T-helper 22 cell (primary cell): ENCODE results near the gene IQSEC3.

Experiments
- DNase-seq: peaks from one replicate; pipeline ENCODE4 v3.0.0-alpha.2; 2020; ENCODE audit warnings: low read depth

The IQSEC3 gene

DNA sequence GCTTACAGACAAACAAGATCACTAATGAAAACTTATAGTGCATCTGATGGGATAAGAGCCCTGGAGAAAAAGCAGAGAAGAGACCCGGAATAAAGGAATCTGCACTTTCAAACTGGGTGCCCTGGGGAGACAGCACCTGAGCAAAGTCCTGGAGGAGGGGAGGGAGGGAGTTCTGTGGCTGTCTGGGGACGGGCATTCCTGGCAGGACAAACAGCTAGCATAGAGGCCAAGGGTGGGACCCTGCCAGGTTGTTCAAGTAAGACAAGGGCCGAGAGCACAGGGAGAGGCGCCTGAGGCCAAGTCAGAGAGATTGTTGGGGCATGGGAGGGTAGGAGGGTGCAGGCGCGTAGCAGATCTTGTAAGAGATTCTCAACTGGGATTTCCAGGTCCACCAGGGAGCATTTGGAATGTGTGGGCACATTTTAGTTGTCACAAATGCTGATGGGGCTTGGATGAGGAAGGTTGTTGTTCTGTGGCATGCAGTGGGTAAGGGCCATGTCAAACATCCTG lies 14.2 kb downstream of the IQSEC3 start:
- DNase-seq: no peak

GRCh38 chr12:82740-83139 lies 16.2 kb downstream of the IQSEC3 start:
- DNase-seq: no peak

GRCh38 chr12:84056-84455 lies 17.5 kb downstream of the IQSEC3 start:
- DNase-seq: no peak

DNA sequence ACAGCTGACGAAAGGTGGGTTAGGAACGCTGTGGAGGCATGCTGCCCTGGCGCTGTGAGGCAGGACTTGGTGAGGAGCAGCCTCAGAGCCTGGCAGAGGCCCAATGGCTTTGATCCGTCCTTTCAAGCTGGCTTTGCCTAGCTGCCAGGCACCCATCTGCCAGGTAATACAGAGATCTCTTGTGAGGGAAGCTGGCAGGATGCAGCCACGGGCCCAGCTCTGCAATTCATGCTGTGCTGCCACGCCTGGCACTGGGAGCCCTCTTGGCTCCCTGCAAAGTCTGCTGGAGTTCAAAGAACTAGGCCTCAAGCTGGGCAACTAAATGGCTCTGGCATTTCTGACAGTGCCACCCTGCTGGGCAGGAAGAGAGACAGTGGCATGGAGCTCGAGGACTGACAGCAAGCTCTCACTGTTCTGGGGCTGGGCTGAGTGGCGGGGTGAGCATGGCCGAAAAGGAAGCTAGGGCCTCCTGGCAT lies 18.7 kb downstream of the IQSEC3 start:
- DNase-seq: no peak

DNA sequence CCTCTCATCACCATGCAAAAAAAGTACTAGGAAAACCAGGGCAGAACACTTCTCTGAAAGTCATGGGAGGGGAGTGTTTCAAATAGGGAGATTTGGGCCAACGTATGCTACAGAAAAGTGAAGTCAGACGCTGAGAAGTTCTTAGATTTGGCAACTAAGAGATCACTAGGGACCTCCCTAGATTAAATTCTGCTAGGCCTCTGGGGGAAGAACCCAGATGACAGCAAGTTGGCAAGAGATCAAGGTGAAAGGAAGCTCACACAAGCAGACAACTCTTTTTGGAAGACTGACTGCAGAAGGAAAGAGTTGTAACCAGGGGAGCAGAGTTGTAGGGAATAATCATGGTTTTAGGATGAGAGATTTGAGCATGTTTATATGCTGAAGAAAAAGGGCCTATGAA lies 20.7 kb downstream of the IQSEC3 start:
- DNase-seq: no peak

DNA sequence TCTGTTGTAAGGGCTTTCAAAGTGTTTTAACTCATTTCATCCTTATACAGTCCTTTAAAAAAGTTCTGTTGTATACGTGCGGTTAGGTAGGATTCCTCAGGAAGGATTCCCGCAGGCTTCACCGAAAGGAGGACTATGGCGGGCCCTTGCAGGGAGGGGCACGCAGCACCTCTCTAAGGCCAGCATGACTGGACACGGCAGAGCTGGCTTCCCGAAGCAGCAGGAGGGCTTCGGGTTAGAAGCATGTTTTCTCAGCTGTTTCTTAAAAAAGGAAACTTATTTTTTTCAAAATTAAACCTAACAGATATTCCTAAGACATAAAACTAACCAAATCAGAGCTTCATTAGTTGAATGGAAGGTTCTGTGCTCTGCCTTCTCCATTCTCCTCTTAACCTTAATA lies 21.3 kb downstream of the IQSEC3 start:
- DNase-seq: no peak

- no peak for DNase-seq
Measured at GRCh38 chr12:89653-90052, 23.1 kb downstream of the IQSEC3 start.

DNA sequence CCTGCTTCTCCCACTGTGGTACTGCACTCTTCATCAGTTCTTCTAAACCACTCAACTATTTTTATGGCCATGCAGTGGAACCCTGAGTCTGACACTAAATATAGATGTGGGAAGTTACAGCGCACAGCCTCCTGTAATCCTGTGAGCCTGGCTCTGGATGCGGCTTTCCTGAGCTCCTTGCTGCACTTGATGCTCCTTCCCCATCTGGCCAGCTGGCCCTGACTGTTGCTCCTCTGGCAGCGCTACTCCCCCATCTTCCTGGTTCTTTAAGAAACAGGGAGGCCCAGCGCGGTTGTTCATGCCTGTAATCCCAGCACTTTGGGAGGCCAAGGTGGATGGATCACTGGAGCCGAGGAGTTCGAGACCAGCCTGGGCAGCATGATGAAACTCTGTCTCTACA lies 24.6 kb downstream of the IQSEC3 start:
- no peak for DNase-seq

DNA sequence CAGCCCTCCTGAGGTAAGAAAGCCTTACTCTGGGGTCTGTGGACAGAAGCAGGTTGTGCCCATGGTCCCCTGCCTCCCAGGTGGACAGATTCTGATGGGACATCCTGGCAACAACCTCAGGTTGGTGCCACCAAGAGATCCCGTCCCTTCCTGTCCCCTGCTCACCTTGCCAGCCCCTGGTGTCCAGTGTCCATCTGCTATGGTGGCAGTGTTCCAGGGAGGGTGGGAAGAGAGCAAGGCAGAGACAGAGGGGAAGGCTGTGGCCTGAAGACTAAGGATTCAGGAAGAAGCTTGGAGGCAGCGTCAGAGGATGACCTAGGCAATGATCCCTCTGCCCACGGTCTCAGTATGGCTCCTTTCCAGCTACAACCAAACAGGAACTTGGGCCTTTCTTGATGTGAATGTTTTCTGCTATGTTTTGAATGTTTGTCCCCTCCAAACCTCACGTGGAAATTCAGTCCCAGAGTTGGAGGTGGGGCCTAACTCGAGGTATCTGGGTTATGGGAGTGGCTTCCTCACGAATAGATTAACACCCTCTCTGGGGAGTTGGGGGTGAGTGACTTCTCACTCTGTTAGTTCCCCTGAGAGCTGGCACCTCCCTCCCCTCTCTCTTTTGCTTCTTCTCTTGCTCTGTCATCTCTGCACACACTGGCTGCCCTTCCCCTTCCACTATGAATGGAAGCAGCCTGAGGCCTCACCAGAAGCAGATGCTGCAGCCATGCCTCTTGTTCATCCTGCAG lies 26.9 kb downstream of the IQSEC3 start:
- DNase-seq: no peak

- no peak for DNase-seq
Measured at GRCh38 chr12:96543-96942, 30.0 kb downstream of the IQSEC3 start.

GRCh38 chr12:98924-99352 lies 32.4 kb downstream of the IQSEC3 start:
- no peak for DNase-seq

DNA sequence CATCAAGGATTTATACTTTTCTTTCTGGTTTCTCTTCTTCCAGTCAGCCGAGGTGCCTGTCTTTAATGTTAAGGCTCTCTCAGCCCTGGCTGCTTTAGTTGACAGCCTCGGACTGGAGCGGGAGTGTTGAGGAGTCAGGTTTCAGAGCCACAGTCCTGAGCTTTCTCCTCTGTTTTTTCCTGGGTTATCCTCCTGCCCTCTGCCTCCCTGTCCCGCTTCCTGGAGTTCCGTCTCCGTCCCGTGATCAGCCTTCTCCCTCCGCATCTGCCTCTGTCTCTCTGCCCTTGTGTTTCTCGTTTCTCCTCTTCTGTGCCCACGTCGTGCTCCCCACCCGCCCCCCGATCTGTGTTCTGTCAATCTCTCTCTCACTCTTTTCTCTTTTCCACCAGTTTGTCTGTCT lies 33.0 kb downstream of the IQSEC3 start:
- DNase-seq: no peak

DNA sequence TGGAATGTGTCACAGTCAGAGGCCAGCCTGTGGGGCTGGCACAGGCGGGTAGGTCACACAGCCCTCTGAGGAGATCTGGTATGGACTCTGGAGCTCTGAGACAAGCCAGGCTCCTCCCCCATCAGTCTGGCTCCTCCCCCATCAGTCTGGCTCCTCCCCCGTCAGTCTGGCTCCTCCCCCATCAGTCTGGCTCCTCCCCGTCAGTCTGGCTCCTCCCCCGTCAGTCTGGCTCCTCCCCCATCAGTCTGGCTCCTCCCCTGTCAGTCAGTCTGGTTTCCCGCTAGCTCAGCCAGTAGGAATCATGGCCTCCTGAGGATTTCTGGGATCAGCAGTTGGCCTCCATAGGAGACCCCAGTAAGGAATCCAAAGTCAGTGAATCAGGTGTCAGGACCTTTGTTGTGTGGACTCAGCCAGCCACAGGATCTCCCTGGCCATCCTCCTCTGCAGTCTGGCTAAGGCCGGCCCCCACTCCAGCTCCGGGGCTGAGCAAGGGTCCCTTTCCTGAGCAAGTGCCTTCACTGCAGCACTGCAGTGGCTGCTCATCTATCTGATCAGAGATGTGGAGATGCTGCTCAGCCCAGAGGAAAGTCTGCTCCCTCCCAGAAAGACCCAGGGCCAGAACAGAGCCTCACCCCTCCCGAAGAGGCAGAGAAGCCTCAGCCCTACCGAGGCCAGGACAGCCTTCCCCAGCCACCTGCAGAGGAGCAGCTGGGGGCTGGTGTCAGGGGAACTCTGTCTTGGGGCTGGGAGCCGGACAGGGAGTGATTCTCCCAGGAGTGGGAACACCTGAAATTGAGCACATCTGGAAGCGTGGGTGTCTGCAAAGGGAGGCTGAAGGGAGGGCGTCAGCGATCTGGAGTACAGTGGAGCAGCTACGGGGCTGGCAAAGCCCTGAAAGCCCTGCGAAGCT lies 35.7 kb downstream of the IQSEC3 start:
- no peak for DNase-seq

- DNase-seq: no peak
Measured at GRCh38 chr12:102879-103168, 36.3 kb downstream of the IQSEC3 start.

GRCh38 chr12:103169-103981 lies 36.8 kb downstream of the IQSEC3 start:
- no peak for DNase-seq

DNA sequence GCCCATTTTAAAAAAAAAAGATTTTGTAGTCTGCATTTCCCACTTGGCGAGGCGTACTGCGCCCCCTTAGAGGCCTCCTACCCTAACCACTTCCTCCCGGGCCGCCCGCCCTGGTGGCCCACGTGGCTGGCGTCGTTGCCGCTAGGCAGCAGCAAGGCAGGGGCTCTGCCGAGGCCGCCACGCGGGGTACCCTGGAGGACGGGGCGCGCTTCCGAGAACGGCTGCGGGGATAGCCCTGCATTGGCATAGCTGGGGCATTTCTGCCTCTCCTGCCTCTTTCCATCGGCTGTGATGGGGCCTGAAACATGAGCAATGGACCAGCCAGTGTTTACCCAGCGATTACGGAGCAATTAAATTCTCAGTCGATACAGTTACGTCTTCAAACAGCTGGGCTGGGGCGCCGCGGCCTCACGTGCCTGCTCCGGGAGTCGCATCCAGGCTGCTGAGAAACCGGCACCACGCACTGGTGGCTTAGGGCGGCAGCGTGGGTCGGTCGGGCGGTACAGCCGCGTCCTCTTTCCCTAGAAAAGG lies 38.0 kb downstream of the IQSEC3 start:
- no peak for DNase-seq

DNA sequence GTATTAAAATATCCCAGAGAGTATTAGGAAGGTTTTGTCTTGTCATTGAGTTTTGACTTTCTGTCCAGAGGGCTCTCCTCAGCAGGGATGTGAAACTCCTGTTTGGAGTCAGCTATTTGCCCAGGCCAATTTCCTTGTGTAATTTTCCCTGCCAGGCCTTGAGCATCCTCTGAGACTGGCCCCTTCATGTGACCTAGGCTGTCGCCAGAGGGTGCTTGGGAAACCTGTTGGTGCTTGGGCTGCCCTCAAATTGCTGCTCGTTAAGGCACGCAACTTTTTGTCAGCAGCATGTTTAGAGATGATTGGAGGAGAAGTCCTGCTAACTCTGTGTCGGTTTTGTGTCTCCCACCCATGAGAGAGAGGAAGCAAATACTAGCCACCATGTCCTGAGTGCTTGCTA lies 39.1 kb downstream of the IQSEC3 start:
- DNase-seq: no peak

- DNase-seq: no peak
Measured at GRCh38 chr12:106118-106591, 39.6 kb downstream of the IQSEC3 start.

GRCh38 chr12:108594-108993 lies 42.0 kb downstream of the IQSEC3 start:
- DNase-seq: no peak

GRCh38 chr12:109446-109845 lies 42.9 kb downstream of the IQSEC3 start:
- DNase-seq: no peak

DNA sequence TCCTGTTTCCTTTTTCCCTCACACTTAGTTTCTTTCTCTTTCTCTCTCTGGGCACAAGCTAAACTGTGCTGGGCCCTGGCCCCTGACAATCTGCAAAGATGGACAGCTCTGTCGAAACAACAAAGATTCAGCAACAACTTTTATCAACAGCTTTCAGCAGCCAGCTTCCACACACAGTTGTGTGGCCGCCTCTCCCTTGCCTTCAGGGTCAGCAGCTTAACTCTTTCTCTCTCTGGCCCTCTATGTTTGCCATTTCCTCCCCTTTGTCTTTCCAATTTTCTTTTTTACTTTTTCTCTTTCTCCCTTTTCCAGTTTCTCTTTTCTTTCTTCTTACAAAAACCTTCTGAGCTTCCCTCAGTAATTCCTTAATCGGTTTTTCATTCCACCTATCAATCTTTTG lies 43.3 kb downstream of the IQSEC3 start:
- DNase-seq: no peak
